ENCODE data around the gene NRXN2. TPM values are rescaled to one million over a fixed set of nuclear protein-coding genes. Genes with fewer than 3 reads are reported as not detected.

NRXN2 gene
- polyA plus RNA-seq, 1 of the 3 experiments (the other 2 are of a cell fraction): 0.15 TPM

GRCh38 chr11:64759722-64760719, 37.0 kb upstream of the NRXN2 start, which contains the start of gene PYGM:
Gene PYGM, minus strand, starts transcription at chr11:64759974. Its CDS starts 76 bp downstream, at chr11:64759898.
- Histone ChIP-seq H3K4me3 (ENCODE audit: low read depth in 2 of 2, low read length in 1 of 2) (no peak within 1 kb of the TSS), H4K20me1 (ENCODE audit: insufficient read depth) (peaks cover 26% of the 10 kb centered on the region), H3K36me3 (replicated peaks in 1 of 2; ENCODE audit: control insufficient read depth in 1 of 2, insufficient read depth in 2 of 2, low read length in 1 of 2) (peaks cover 16 to 28% of the 10 kb centered on the region in 2 experiments), H3K27me3 (ENCODE audit: insufficient read depth) (no peaks in the 10 kb centered on the region), H2AFZ (ENCODE audit: low read depth) (no peak within 1 kb of the TSS), H3K79me2 (ENCODE audit: insufficient read depth) (peaks cover 6% of the 10 kb centered on the region; the same call in 1 of the 2 replicates), H3F3A (replicated peaks; ENCODE audit: insufficient read depth) (peaks cover 43% of the 10 kb centered on the region), H3K27ac (ENCODE audit: low read depth in 2 of 2, low read length in 1 of 2) (peak within 1 kb of the TSS in 1 of 2 experiments; percentile 18; a peak in 3 of 4 replicates), H3K9me3 (no peaks in the 10 kb centered on the region), H3K4me2 (no peak within 1 kb of the TSS), H3K4me1 (ENCODE audit: control insufficient read depth in 1 of 2, insufficient read depth in 2 of 2, low read depth in 1 of 2, low read length in 1 of 2) (peaks cover 19 to 23% of the 10 kb centered on the region in 2 experiments; a peak in 3 of 4 replicates), H3K9me2 (no peaks in the 10 kb centered on the region), H3K9ac (no peak within 1 kb of the TSS)
- ChIA-PET CTCF (interaction anchor here (0.5 to 2.0 kb wide), 8 partner anchors 8 to 110 kb away, joined by 3 to 8 read pairs (median 5); partner anchors contain the start of gene RASGRP2), POLR2A (interaction anchor here (0.7 to 1.7 kb wide), 4 partner anchors 17 to 71 kb away, joined by 3 to 7 read pairs (median 4); partner anchors contain the start of gene SF1)
- TF ChIP-seq ZBTB33 (IDR thresholded peaks at IDR 0.05; ENCODE audit: borderline replicate concordance, low read depth) (peak; percentile 57; the same call in 1 of the 2 replicates), NFIC (IDR thresholded peaks at IDR 0.05; ENCODE audit: borderline replicate concordance) (no peak)
- peak; percentile 60 for DNase-seq
- 78% methylated on average over 20 of the region's 24 CpGs for WGBS (ENCODE audit: low lambda C conversion rate)

- ChIA-PET CTCF (interaction anchor here (0.5 to 2.0 kb wide), 4 partner anchors 9 to 109 kb away, joined by 3 to 8 read pairs (median 5); no protein-coding TSS in a partner anchor), POLR2A (interaction anchor here (0.7 to 1.7 kb wide), 3 partner anchors 18 to 37 kb away, joined by 3 to 7 read pairs (median 5); partner anchors contain the start of gene SF1)
- Histone ChIP-seq H4K20me1 (ENCODE audit: insufficient read depth) (peaks cover 18% of the 10 kb centered on the region), H3K27me3 (ENCODE audit: insufficient read depth) (no peaks in the 10 kb centered on the region), H3K4me3 (ENCODE audit: low read depth in 2 of 2, low read length in 1 of 2) (no peak overlapping the region), H3F3A (replicated peaks; ENCODE audit: insufficient read depth) (peaks cover 38% of the 10 kb centered on the region), H3K9me3 (no peaks in the 10 kb centered on the region), H3K4me1 (ENCODE audit: control insufficient read depth in 1 of 2, insufficient read depth in 2 of 2, low read depth in 1 of 2, low read length in 1 of 2) (peaks cover 15 to 23% of the 10 kb centered on the region in 2 experiments; a peak in 3 of 4 replicates), H3K36me3 (replicated peaks in 1 of 2; ENCODE audit: control insufficient read depth in 1 of 2, insufficient read depth in 2 of 2, low read length in 1 of 2) (peaks cover 9 to 20% of the 10 kb centered on the region in 2 experiments), H2AFZ (ENCODE audit: low read depth) (no peak overlapping the region), H3K9me2 (no peaks in the 10 kb centered on the region), H3K9ac (no peak overlapping the region), H3K4me2 (no peak overlapping the region), H3K27ac (ENCODE audit: low read depth in 2 of 2, low read length in 1 of 2) (no peak overlapping the region), H3K79me2 (ENCODE audit: insufficient read depth) (no peaks in the 10 kb centered on the region)
- WGBS (ENCODE audit: low lambda C conversion rate): 80% methylated on average over 8 of the region's 21 CpGs
- TF ChIP-seq SIN3A (IDR thresholded peaks at IDR 0.05; ENCODE audit: borderline replicate concordance, low read depth, low read length) (no peak), PBX3 (IDR thresholded peaks at IDR 0.05) (no peak), EP300 (IDR thresholded peaks at IDR 0.05; ENCODE audit: borderline replicate concordance in 1 of 2, low read depth in 1 of 2, low read length in 1 of 2) (no peak), TAF1 (IDR thresholded peaks at IDR 0.05; ENCODE audit: borderline replicate concordance, low read depth, low read length) (no peak), RCOR1 (IDR thresholded peaks at IDR 0.05; ENCODE audit: low read length) (no peak), FOXJ3 (CRISPR knock-in tag; IDR thresholded peaks at IDR 0.05) (no peak), EZH2phosphoT487 (IDR thresholded peaks at IDR 0.05; ENCODE audit: borderline replicate concordance, low read depth) (no peak), NFIC (IDR thresholded peaks at IDR 0.05; ENCODE audit: borderline replicate concordance) (no peak)
- TF ChIP-seq, protein P1, sequence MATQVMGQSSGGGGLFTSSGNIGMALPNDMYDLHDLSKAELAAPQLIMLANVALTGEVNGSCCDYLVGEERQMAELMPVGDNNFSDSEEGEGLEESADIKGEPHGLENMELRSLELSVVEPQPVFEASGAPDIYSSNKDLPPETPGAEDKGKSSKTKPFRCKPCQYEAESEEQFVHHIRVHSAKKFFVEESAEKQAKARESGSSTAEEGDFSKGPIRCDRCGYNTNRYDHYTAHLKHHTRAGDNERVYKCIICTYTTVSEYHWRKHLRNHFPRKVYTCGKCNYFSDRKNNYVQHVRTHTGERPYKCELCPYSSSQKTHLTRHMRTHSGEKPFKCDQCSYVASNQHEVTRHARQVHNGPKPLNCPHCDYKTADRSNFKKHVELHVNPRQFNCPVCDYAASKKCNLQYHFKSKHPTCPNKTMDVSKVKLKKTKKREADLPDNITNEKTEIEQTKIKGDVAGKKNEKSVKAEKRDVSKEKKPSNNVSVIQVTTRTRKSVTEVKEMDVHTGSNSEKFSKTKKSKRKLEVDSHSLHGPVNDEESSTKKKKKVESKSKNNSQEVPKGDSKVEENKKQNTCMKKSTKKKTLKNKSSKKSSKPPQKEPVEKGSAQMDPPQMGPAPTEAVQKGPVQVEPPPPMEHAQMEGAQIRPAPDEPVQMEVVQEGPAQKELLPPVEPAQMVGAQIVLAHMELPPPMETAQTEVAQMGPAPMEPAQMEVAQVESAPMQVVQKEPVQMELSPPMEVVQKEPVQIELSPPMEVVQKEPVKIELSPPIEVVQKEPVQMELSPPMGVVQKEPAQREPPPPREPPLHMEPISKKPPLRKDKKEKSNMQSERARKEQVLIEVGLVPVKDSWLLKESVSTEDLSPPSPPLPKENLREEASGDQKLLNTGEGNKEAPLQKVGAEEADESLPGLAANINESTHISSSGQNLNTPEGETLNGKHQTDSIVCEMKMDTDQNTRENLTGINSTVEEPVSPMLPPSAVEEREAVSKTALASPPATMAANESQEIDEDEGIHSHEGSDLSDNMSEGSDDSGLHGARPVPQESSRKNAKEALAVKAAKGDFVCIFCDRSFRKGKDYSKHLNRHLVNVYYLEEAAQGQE (IDR thresholded peaks at IDR 0.05; ENCODE audit: low read depth, low read length): no peak
- peak; percentile 48 for DNase-seq
Measured at GRCh38 chr11:64759131-64759721, 36.2 kb upstream of the NRXN2 start.
